Left hindlimb (tissue), 1 donor: ENCODE results near the gene LIN28B.
"Not testable (repeated sequence)": the region's sequence is repeated elsewhere in the genome, so short reads cannot be mapped to it uniquely, and the experiment has no call there.

Source experiments
- DNase-seq: peaks from one replicate; pipeline ENCODE4 v3.0.0-alpha.2; 2018

The LIN28B gene

GRCh38 chr6:105072798-105073199 is 115.9 kb downstream of the LIN28B start:
- DNase-seq = no peak

DNA sequence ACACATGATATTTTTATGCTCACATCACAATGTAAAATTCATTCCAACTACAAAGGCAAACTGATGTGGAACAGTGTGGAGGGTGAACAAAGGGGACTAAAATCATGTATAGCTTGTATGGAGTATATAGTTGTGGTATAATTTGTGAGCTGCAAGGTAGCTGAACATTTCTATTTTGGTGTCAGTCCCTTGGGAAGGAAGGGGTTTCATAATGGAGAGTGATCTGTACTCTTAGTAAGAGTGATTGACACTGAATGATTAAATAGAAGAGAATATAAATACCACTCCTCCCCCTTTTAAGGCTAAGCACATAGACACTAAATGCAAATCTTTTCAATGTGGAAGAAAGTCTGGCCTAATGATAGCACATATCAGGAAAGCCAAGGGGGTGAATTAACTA is 118.3 kb downstream of the LIN28B start:
- no peak for DNase-seq

GRCh38 chr6:105076418-105076817 is 119.5 kb downstream of the LIN28B start:
- DNase-seq = not testable (repeated sequence)

- DNase-seq = no peak
Measured at GRCh38 chr6:105077596-105078385, 120.9 kb downstream of the LIN28B start.

GRCh38 chr6:105078386-105078708 is 121.4 kb downstream of the LIN28B start:
- DNase-seq = no peak

GRCh38 chr6:105080279-105080678 is 123.4 kb downstream of the LIN28B start:
- DNase-seq = no peak

DNA sequence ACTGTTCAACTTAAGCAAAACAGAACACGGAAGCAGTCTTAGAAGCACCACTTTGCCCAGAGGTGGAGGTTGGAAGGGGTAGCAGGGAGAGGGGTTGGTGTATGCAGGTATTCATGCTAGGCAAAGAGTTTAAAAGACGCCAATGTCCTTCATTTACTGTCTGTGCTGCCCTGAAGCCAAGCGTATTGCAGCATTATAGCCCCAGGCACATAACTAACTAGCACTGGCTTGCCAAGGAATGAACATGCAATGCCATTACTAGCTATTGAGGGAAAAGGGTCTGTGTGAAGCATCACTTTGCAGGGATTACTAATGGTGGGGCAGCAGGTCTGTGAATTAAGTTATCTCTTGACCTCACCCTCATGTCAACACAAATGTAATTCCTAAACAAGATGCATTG is 124.8 kb downstream of the LIN28B start:
- DNase-seq = not testable (repeated sequence)

- DNase-seq = no peak
Measured at GRCh38 chr6:105087571-105088211, 130.8 kb downstream of the LIN28B start.

- DNase-seq = no peak
Measured at GRCh38 chr6:105091140-105091829, 134.4 kb downstream of the LIN28B start.

- no peak for DNase-seq
Measured at GRCh38 chr6:105094133-105094640, 137.3 kb downstream of the LIN28B start.

- no peak for DNase-seq
Measured at GRCh38 chr6:105095139-105095538, 138.2 kb downstream of the LIN28B start.

DNA sequence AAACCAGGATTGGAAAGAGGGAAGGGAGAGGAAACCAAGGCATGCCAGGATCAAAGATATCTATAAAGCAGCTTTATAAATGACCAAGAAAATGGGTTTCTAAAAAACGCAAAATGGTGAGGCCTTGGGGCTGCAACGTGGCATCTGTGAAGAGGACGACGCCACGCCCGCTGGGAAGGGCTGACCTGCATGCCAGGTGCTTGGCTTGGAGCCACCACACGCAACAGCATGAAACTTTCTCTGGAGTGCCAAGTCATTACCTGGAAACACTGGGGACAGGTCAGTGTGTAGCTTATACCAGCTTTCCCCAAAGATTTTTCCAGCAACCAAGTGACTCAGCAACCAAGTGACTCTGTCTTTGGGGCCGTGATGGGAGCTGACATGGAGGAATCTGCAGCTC is 140.4 kb downstream of the LIN28B start:
- DNase-seq = no peak

DNA sequence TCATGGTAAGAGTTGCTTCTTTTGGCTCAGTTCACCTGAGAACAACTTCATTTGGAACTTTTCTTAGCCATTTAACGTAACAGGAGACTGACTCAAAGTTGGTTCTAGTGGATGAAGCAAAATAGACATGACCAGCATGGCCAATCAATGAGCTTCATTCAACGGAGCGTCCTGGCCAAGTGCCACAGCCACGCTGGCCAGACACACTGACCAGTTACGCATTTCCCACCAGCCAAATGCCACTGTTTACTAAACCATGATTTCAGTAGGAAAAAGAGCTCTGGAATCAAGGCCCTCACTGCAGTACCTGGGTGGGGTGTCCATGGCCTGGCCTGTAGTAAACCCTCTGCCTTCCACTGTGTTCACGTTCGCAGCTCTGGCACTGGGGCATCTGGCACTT is 142.5 kb downstream of the LIN28B start:
- DNase-seq = no peak

DNA sequence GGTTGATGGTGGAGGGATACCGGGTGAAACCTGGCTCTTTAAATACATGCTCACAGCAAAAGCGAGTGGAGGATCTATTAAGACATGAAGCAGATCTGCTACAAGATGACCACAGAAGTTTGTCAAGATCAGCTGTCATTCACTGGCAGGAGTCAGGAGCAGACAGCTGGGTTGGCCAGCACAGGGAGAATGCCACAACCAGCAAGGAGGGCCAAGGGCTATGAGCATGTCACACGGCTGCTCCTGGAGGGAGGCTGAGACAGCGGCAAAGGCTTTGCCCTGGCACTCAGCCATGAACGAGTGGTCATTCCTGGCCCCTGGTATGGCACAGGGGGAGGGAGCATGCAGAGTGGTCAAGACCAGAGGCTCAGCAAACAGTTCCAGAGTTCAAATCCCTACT is 145.3 kb downstream of the LIN28B start:
- no peak for DNase-seq

GRCh38 chr6:105105094-105105493 is 148.2 kb downstream of the LIN28B start:
- no peak for DNase-seq

DNA sequence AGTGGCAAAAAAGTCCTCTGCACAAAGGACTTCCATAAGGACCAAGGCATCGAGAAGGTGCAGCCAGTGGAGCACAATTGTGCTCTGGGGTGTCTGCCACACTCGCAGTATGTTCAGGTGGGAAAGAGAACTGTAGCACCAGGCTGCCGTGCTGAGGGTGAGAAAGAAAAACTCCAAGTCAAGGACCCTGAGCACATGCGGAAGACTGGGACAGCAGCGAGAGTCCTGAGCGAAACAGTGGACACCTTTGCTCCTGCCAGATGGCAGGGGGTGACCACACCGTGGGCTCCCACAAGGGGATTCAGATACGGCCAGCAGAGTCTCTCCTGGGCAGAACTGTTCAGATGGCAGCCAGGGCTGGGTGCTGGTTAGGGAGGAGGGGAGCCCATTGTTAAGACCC is 149.4 kb downstream of the LIN28B start:
- DNase-seq = no peak

- DNase-seq = no peak
Measured at GRCh38 chr6:105107207-105107606, 150.3 kb downstream of the LIN28B start.

- no peak for DNase-seq
Measured at GRCh38 chr6:105108631-105109262, 151.8 kb downstream of the LIN28B start.

- no peak for DNase-seq
Measured at GRCh38 chr6:105109955-105110895, 153.3 kb downstream of the LIN28B start.

GRCh38 chr6:105111105-105111504 is 154.2 kb downstream of the LIN28B start:
- no peak for DNase-seq

DNA sequence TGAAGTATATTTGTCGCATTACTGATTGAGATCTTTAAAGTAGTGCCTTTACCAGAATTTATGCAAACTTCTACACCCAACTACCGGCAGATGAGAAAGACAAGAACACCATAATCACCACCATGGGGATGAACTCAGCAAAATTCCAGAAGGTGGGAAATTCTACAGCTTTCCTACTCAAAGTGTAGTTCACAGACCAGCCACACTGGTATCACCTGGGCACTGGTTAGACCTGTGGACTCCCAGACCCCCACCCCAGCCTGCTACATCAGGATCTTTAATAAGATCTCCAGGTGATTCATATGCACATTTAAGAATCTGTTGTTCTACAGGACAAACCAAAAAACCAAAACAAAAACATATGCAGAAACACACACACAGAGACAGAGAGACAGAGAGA is 155.0 kb downstream of the LIN28B start:
- no peak for DNase-seq

DNA sequence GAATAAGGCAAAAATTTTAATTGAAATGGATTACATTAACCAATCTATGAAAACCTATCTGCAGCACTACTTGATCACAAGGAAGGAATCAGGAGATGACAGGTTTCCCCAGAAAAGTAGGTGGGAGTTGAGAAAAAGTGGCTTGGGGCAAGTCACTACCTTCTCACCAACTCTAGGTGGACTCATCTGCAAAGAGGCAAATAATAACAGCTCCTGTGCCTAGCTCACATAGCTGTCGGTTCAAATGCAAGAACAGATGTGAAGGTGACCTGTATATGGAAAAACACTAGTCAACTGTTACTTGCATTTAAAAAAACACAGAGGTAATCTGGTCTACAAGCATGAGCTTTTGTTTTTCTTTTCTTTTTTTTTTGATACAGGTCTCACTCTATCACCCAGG is 155.7 kb downstream of the LIN28B start:
- DNase-seq = no peak
